GM12892 (cell line): Measurements from ENCODE around the gene STXBP4.
A peak's percentile ranks its signal among the peaks of the same experiment; 100 is the strongest.

Experiments
- DNase-seq: peaks from one replicate; pipeline ENCODE4 v3.0.0; 2011; ENCODE audit not compliant: insufficient read length
- FAIRE-seq: peaks from 2 replicates; lab custom pipeline; 2011; peaks lifted over from hg19 to GRCh38; lab: Jason Lieb, UNC
- POLR2A ChIP-seq: IDR thresholded peaks from 2 replicates; pipeline ENCODE4 v1.6.1; 2011; ENCODE audit warnings: low read depth, low read length, control low read depth
- POLR2AphosphoS5 ChIP-seq: IDR thresholded peaks from 2 replicates; pipeline ENCODE4 v1.6.1; 2011; ENCODE audit warnings: low read depth, low read length, control low read depth
- TAF1 ChIP-seq: IDR thresholded peaks from 2 replicates; pipeline ENCODE4 v1.6.1; 2011; ENCODE audit warnings: low read depth, mild to moderate bottlenecking, control low read depth, low read length, borderline replicate concordance

The STXBP4 gene

GRCh38 chr17:54945231-54945630, 23.3 kb upstream of the STXBP4 start:
- FAIRE-seq, result no peak
- TF ChIP-seq TAF1 (no peak), POLR2AphosphoS5 (no peak), POLR2A (no peak)
- DNase-seq, result no peak

GRCh38 chr17:54945671-54946070, 22.9 kb upstream of the STXBP4 start:
- FAIRE-seq (no peak), DNase-seq (no peak)
- no peak for TF ChIP-seq TAF1
- no peak for TF ChIP-seq POLR2AphosphoS5
- TF ChIP-seq POLR2A, result no peak

- FAIRE-seq, result no peak
- no peak for DNase-seq
These were observed 21.2 kb upstream of the STXBP4 start for GRCh38 chr17:54947396-54947795.

GRCh38 chr17:54948380-54948779, 20.2 kb upstream of the STXBP4 start:
- DNase-seq (no peak), FAIRE-seq (no peak)
- TF ChIP-seq POLR2AphosphoS5 (no peak), TAF1 (no peak)

More at GRCh38 chr17:54947396-54947795, 21.2 kb upstream of the STXBP4 start:
- TF ChIP-seq POLR2AphosphoS5, result no peak
- TF ChIP-seq POLR2A, result no peak
- no peak for TF ChIP-seq TAF1

GRCh38 chr17:54950116-54950515, 18.4 kb upstream of the STXBP4 start:
- DNase-seq (no peak), FAIRE-seq (no peak)
- TF ChIP-seq POLR2AphosphoS5, result no peak
- TF ChIP-seq TAF1, result no peak
- TF ChIP-seq POLR2A, result no peak

GRCh38 chr17:54951286-54951685, 17.3 kb upstream of the STXBP4 start:
- TF ChIP-seq POLR2A (no peak), POLR2AphosphoS5 (no peak), TAF1 (no peak)
- FAIRE-seq (no peak), DNase-seq (no peak)

- DNase-seq, result no peak
- TF ChIP-seq POLR2AphosphoS5 (no peak), POLR2A (no peak), TAF1 (no peak)
- no peak for FAIRE-seq
These were observed 11.8 kb upstream of the STXBP4 start for GRCh38 chr17:54956791-54957190.

GRCh38 chr17:54967621-54968261, 824 bp upstream of the STXBP4 start:
- no peak for DNase-seq
- TF ChIP-seq POLR2AphosphoS5 (no peak), TAF1 (no peak), POLR2A (no peak)
- FAIRE-seq, result no peak

- no peak for DNase-seq
- FAIRE-seq, result peak; percentile 40
- TF ChIP-seq POLR2A, result no peak
- TF ChIP-seq POLR2AphosphoS5, result no peak
- no peak for TF ChIP-seq TAF1
These were observed 395 bp downstream of the STXBP4 start for GRCh38 chr17:54968988-54969332.

GRCh38 chr17:54969658-54970572, 1.4 kb downstream of the STXBP4 start:
- FAIRE-seq (no peak), DNase-seq (no peak)
- TF ChIP-seq TAF1 (no peak), POLR2AphosphoS5 (no peak), POLR2A (no peak)

- DNase-seq, result no peak
- no peak for FAIRE-seq
- TF ChIP-seq POLR2AphosphoS5, result no peak
- TF ChIP-seq TAF1, result no peak
- TF ChIP-seq POLR2A, result no peak
These were observed 2.6 kb downstream of the STXBP4 start for GRCh38 chr17:54971147-54971546.

GRCh38 chr17:54971901-54972300, 3.3 kb downstream of the STXBP4 start:
- TF ChIP-seq POLR2AphosphoS5, result no peak
- TF ChIP-seq TAF1, result no peak
- TF ChIP-seq POLR2A, result no peak
- DNase-seq (no peak), FAIRE-seq (no peak)
